GM23248 (cell line): Measurements from ENCODE around the gene DPAGT1. TPM values are rescaled to one million over a fixed set of nuclear protein-coding genes. Genes with fewer than 3 reads are reported as not detected.
"Not testable (repeated sequence)": the region's sequence is repeated elsewhere in the genome, so short reads cannot be mapped to it uniquely, and the experiment has no call there.

Experiments used
- DNase-seq: peaks from one replicate; pipeline ENCODE4 v3.0.0-alpha.2; 2015
- H2AFZ ChIP-seq: fragments of 200-600 bp; sonication (generic); 2 replicates; pipeline ENCODE4 v1.6.1; 2016; ENCODE audit warnings: antibody characterized with exemption
- H3F3A ChIP-seq: fragments of 200-600 bp; sonication (generic); 2 replicates; pipeline ENCODE4 v1.6.1; 2016; ENCODE audit warnings: mild to moderate bottlenecking, antibody characterized with exemption, mixed run types; ENCODE audit not compliant: insufficient read depth
- H3K27ac ChIP-seq: fragments of 200-600 bp; sonication (generic); 2 replicates; pipeline ENCODE4 v1.5.1; 2016; ENCODE audit warnings: mild to moderate bottlenecking
- H3K27me3 ChIP-seq: fragments of 200-600 bp; sonication (generic); replicated peaks from 2 replicates; pipeline ENCODE4 v1.6.1; 2016; ENCODE audit warnings: mild to moderate bottlenecking; ENCODE audit not compliant: insufficient read depth
- H3K36me3 ChIP-seq: fragments of 200-600 bp; sonication (generic); 2 replicates; pipeline ENCODE4 v1.6.1; 2016; ENCODE audit warnings: low read depth, mild to moderate bottlenecking
- H3K4me1 ChIP-seq: fragments of 200-600 bp; sonication (generic); 2 replicates; pipeline ENCODE4 v1.6.1; 2016; ENCODE audit warnings: mild to moderate bottlenecking; ENCODE audit not compliant: insufficient read depth
- H3K4me2 ChIP-seq: fragments of 200-600 bp; sonication (generic); one replicate; pipeline ENCODE4 v1.6.1; 2016; ENCODE audit warnings: mild to moderate bottlenecking; ENCODE audit not compliant: unreplicated experiment
- H3K4me3 ChIP-seq: fragments of 200-600 bp; sonication (generic); 2 replicates; pipeline ENCODE4 v1.5.1; 2016; ENCODE audit warnings: mild to moderate bottlenecking
- H3K79me2 ChIP-seq: fragments of 200-600 bp; sonication (generic); 2 replicates; pipeline ENCODE4 v1.6.1; 2016; ENCODE audit warnings: mild to moderate bottlenecking; ENCODE audit not compliant: insufficient read depth
- H3K9ac ChIP-seq: fragments of 200-600 bp; sonication (generic); 2 replicates; pipeline ENCODE4 v1.6.1; 2016; ENCODE audit warnings: mild to moderate bottlenecking
- H3K9me2 ChIP-seq: fragments of 200-600 bp; sonication (generic); 2 replicates; pipeline ENCODE4 v1.6.1; 2016; ENCODE audit warnings: mixed run types, mild to moderate bottlenecking, moderate library complexity; ENCODE audit not compliant: insufficient read depth
- H3K9me3 ChIP-seq: fragments of 200-600 bp; sonication (generic); one replicate; pipeline ENCODE4 v1.6.1; 2017; ENCODE audit warnings: low read depth
- H4K20me1 ChIP-seq: fragments of 200-600 bp; sonication (generic); 2 replicates; pipeline ENCODE4 v1.6.0; 2016; ENCODE audit not compliant: insufficient read depth
- EZH2 ChIP-seq: fragments of 200-600 bp; sonication (generic); IDR thresholded peaks from 2 replicates; pipeline ENCODE4 v1.6.1; 2018; ENCODE audit warnings: antibody characterized with exemption, mild to moderate bottlenecking; ENCODE audit not compliant: insufficient read depth, poor library complexity, severe bottlenecking
- EZH2phosphoT487 ChIP-seq: fragments of 200-600 bp; sonication (generic); IDR thresholded peaks from 2 replicates; pipeline ENCODE4 v1.6.1; 2018; ENCODE audit warnings: antibody characterized with exemption, moderate library complexity, mild to moderate bottlenecking, low read depth; ENCODE audit not compliant: insufficient read depth
- WGBS, 2 experiments: methylation state at CpG; one replicate each; pipeline ENCODE4 v1.1.6; 2015 to 2017; ENCODE audit warnings: low lambda C conversion rate in 2 of 2, low coverage in 1 of 2; ENCODE audit errors: missing lambda C conversion rate in 2 of 2; 5-methylcytosine and 5-hydroxymethylcytosine counted together
- in situ Hi-C: fragments of 300-500 bp; cut with MboI; formaldehyde crosslinking; loops from 2 replicates; pipeline ENCODE4 v1.15.0; 2020
- polyA plus RNA-seq: library from polyadenylated mRNA; unstranded; fragments of >200 nt; fragmentation: Nextera tagmentation; extraction: Ambion mirVana; gene quantifications from 2 replicates; pipeline ENCODE4 v1.2.1, GENCODE V29; 2016
- total RNA-seq: library from RNA; depleted of rRNA; stranded (reverse); fragments of >200 nt; shearing (Covaris generic); gene quantifications from 2 replicates; pipeline ENCODE4 v1.2.3, GENCODE V29; 2014

Gene DPAGT1
- total and polyA plus RNA-seq, 2 experiments from 2014 or later, result 30.0 to 73.6 TPM

- H3K9me3 ChIP-seq, result no peaks in the 10 kb centered on the region
- peaks cover 15% of the 10 kb centered on the region for H3F3A ChIP-seq
- peaks cover 14% of the 10 kb centered on the region for H3K4me1 ChIP-seq
- H3K79me2 ChIP-seq, result peaks cover 77% of the 10 kb centered on the region
- no peaks in the 10 kb centered on the region for H3K36me3 ChIP-seq
- TF ChIP-seq EZH2phosphoT487, result no peak
- no peak for TF ChIP-seq EZH2
- no peak overlapping the region for H3K27ac ChIP-seq
- DNase-seq, result peak; percentile 65
- WGBS, 2 experiments, result 40 to 47% methylated on average over 4 of the region's 4 CpGs
- H2AFZ ChIP-seq, result no peak overlapping the region
- H4K20me1 ChIP-seq, result no peaks in the 10 kb centered on the region
- no peak overlapping the region for H3K4me3 ChIP-seq
- H3K9me2 ChIP-seq, result no peaks in the 10 kb centered on the region
- H3K27me3 ChIP-seq, result no peaks in the 10 kb centered on the region
- 0 out of 2 replicates have a peak overlapping the region, but pooled peaks have one; percentile 5 for H3K9ac ChIP-seq
- H3K4me2 ChIP-seq, result no peak overlapping the region
- in situ Hi-C loops, result no loop called here
Observed at GRCh38 chr11:119065369-119065768, 36.3 kb downstream of the DPAGT1 start.

GRCh38 chr11:119062779-119063178 is 38.9 kb downstream of the DPAGT1 start:
- H3K4me3 ChIP-seq, result no peak overlapping the region
- no peak overlapping the region for H3K4me2 ChIP-seq
- no peaks in the 10 kb centered on the region for H3K27me3 ChIP-seq
- H3K9me3 ChIP-seq, result no peaks in the 10 kb centered on the region
- no peaks in the 10 kb centered on the region for H3K9me2 ChIP-seq
- no peaks in the 10 kb centered on the region for H3K36me3 ChIP-seq
- peak overlapping the region; percentile 35; the same call in 1 of the 2 replicates for H3K27ac ChIP-seq
- TF ChIP-seq EZH2, result no peak
- no peak for TF ChIP-seq EZH2phosphoT487
- peaks cover 20% of the 10 kb centered on the region for H3F3A ChIP-seq
- DNase-seq, result peak; percentile 73
- H4K20me1 ChIP-seq, result no peaks in the 10 kb centered on the region
- no peak overlapping the region for H2AFZ ChIP-seq
- H3K79me2 ChIP-seq, result peaks cover 57% of the 10 kb centered on the region
- in situ Hi-C loops, result no loop called here
- peaks cover 20% of the 10 kb centered on the region for H3K4me1 ChIP-seq
- 51 to 53% methylated on average over 5 of the region's 5 CpGs for WGBS, 2 experiments
- no peak overlapping the region for H3K9ac ChIP-seq

- Histone ChIP-seq H3K27me3 (no peaks in the 10 kb centered on the region), H3K4me3 (no peak overlapping the region), H2AFZ (no peak overlapping the region), H4K20me1 (no peaks in the 10 kb centered on the region), H3K4me1 (peaks cover 14% of the 10 kb centered on the region), H3K27ac (no peak overlapping the region), H3K9me2 (no peaks in the 10 kb centered on the region), H3K4me2 (no peak overlapping the region), H3K9ac (no peak overlapping the region), H3K36me3 (no peaks in the 10 kb centered on the region), H3F3A (peaks cover 15% of the 10 kb centered on the region), H3K79me2 (peaks cover 55% of the 10 kb centered on the region), H3K9me3 (no peaks in the 10 kb centered on the region)
- no peak for DNase-seq
- WGBS, 2 experiments, result 82 to 93% methylated on average over 2 to 3 of the region's 3 CpGs
- in situ Hi-C loops, result no loop called here
- no peak for TF ChIP-seq EZH2
- no peak for TF ChIP-seq EZH2phosphoT487
Observed at GRCh38 chr11:119061256-119061655, 40.4 kb downstream of the DPAGT1 start.

GRCh38 chr11:119059128-119059527 is 42.5 kb downstream of the DPAGT1 start:
- in situ Hi-C loops, H3K27ac ChIP-seq, H3K4me3 ChIP-seq, H3K27me3 ChIP-seq, DNase-seq, H3K9me2 ChIP-seq, H4K20me1 ChIP-seq, H2AFZ ChIP-seq, H3K4me2 ChIP-seq, H3K9ac ChIP-seq, H3K9me3 ChIP-seq, H3K36me3 ChIP-seq: not testable (repeated sequence)
- Histone ChIP-seq H3K4me1 (peaks cover 20% of the 10 kb centered on the region; the same call in 1 of the 2 replicates), H3F3A (peaks cover 10% of the 10 kb centered on the region; the same call in 1 of the 2 replicates), H3K79me2 (peaks cover 57% of the 10 kb centered on the region)
- WGBS, 2 experiments, result 86% methylated on average over 22 of the region's 35 CpGs; no CpG with 5 or more reads in 1 of the 2 experiments
